ENCODE results near the gene SPTA1.

- TF ChIP-seq POLR2A (IDR thresholded peaks at IDR 0.05; ENCODE audit: low read depth, low read length) (no peak), POLR2AphosphoS5 (IDR thresholded peaks at IDR 0.05; ENCODE audit: low read depth, low read length) (no peak), TAF1 (IDR thresholded peaks at IDR 0.05; ENCODE audit: borderline replicate concordance, low read depth, low read length) (no peak)
These were observed 522 bp upstream of the SPTA1 start for GRCh38 chr1:158687037-158687436.

Data from GM12892 (cell line).